Measurements from ENCODE around the gene BCAS3. TPM values are rescaled to one million over a fixed set of nuclear protein-coding genes. Genes with fewer than 3 reads are reported as not detected.

The BCAS3 gene
- total RNA-seq, 1 donor from 2014 or later: 44.8 TPM

DNA sequence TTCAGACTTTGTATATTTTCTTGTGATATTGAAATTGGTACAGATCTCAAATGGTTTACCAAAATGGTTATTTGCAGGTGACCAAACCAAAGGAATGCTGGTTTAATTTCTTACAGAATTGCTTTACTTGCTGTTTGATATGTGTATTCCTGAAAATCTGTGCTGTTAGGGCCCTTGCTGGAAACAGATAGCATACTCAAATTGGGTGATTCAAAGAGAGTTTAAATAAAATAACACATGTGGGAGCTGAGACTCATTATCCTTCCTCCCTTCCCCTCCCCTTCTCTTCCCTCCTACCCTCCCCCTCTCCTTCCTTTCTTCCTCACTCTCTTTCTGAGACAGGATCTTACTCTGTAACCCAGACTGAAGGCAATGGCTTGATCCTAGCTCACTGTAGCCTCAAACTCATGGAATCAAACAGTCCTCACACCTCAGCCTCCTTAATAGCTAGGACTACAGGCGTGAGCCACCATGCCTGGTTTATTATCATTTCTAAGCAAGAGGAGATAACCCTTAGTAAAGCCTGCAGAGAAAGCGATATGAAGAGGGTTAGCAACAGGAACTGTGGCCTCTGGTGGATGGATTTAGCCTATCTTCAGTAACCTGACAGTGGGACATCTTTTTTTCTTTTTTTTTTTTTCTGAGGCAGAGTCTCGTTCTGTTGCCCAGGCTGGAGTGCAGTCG lies 141.9 kb downstream of the BCAS3 start:
- H3K36me3 Mint-ChIP-seq (ENCODE audit: unreplicated experiment): no peaks in the 10 kb centered on the region
- H3K27me3 Mint-ChIP-seq (ENCODE audit: unreplicated experiment): no peaks in the 10 kb centered on the region
- H3K4me3 Mint-ChIP-seq (ENCODE audit: unreplicated experiment): no peak overlapping the region
- no peaks in the 10 kb centered on the region for H3K9me3 Mint-ChIP-seq (ENCODE audit: unreplicated experiment)
- DNase-seq: no peak
- TF ChIP-seq, protein P1, sequence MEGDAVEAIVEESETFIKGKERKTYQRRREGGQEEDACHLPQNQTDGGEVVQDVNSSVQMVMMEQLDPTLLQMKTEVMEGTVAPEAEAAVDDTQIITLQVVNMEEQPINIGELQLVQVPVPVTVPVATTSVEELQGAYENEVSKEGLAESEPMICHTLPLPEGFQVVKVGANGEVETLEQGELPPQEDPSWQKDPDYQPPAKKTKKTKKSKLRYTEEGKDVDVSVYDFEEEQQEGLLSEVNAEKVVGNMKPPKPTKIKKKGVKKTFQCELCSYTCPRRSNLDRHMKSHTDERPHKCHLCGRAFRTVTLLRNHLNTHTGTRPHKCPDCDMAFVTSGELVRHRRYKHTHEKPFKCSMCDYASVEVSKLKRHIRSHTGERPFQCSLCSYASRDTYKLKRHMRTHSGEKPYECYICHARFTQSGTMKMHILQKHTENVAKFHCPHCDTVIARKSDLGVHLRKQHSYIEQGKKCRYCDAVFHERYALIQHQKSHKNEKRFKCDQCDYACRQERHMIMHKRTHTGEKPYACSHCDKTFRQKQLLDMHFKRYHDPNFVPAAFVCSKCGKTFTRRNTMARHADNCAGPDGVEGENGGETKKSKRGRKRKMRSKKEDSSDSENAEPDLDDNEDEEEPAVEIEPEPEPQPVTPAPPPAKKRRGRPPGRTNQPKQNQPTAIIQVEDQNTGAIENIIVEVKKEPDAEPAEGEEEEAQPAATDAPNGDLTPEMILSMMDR (IDR thresholded peaks at IDR 0.05; ENCODE audit: partially characterized antibody, unreplicated experiment): no peak
- no peak overlapping the region for H3K27ac Mint-ChIP-seq (ENCODE audit: unreplicated experiment)
- H3K4me1 Mint-ChIP-seq (ENCODE audit: low read depth, unreplicated experiment): no peaks in the 10 kb centered on the region

DNA sequence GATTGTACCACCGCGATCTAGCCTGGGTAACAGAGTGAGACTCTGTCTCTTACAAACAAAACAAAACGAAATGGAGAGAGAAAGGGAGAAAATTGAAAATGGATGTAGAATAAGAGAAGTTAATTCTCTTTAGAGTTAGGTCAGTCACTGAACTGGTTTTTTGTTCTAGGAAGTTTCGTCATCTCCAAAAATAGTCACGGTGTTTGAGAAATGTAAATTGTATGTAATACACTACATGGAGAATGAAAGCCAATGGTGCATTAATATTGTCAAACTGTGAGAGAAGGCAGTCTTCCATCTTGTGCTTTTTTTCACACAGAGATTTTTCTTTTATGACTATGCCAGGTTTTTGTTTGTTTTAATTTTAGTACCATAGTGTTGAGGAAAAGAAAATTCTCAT lies 145.9 kb downstream of the BCAS3 start:
- H3K4me3 Mint-ChIP-seq (ENCODE audit: unreplicated experiment): no peak overlapping the region
- no peaks in the 10 kb centered on the region for H3K9me3 Mint-ChIP-seq (ENCODE audit: unreplicated experiment)
- H3K4me1 Mint-ChIP-seq (ENCODE audit: low read depth, unreplicated experiment): no peaks in the 10 kb centered on the region
- no peak overlapping the region for H3K27ac Mint-ChIP-seq (ENCODE audit: unreplicated experiment)
- no peaks in the 10 kb centered on the region for H3K36me3 Mint-ChIP-seq (ENCODE audit: unreplicated experiment)
- H3K27me3 Mint-ChIP-seq (ENCODE audit: unreplicated experiment): no peaks in the 10 kb centered on the region
- TF ChIP-seq, protein P1 (IDR thresholded peaks at IDR 0.05; ENCODE audit: partially characterized antibody, unreplicated experiment): no peak
- DNase-seq: no peak

DNA sequence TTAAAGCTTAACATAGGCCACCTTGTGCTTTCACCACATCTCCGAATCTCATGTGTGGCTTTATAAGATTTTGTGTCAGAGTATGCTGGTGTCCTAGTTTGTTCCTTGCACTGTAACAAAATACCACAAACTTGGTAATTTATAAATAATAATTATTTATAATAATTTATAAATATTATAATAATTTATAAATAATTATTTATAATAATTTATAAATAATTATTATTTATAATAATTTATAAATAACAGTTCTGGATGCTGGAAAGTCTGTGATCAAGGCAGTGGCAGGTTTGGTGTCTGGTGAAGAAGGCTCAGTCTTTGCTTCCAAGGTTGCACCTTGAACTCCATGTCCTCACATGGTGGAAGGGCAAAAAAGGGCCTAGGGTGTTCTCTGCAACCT lies 147.7 kb downstream of the BCAS3 start:
- Mint-ChIP-seq H3K27ac (ENCODE audit: unreplicated experiment) (no peak overlapping the region), H3K4me3 (ENCODE audit: unreplicated experiment) (no peak overlapping the region), H3K36me3 (ENCODE audit: unreplicated experiment) (no peaks in the 10 kb centered on the region), H3K9me3 (ENCODE audit: unreplicated experiment) (no peaks in the 10 kb centered on the region), H3K27me3 (ENCODE audit: unreplicated experiment) (no peaks in the 10 kb centered on the region), H3K4me1 (ENCODE audit: low read depth, unreplicated experiment) (no peaks in the 10 kb centered on the region)
- DNase-seq: no peak
- TF ChIP-seq, protein P1 (IDR thresholded peaks at IDR 0.05; ENCODE audit: partially characterized antibody, unreplicated experiment): no peak

DNA sequence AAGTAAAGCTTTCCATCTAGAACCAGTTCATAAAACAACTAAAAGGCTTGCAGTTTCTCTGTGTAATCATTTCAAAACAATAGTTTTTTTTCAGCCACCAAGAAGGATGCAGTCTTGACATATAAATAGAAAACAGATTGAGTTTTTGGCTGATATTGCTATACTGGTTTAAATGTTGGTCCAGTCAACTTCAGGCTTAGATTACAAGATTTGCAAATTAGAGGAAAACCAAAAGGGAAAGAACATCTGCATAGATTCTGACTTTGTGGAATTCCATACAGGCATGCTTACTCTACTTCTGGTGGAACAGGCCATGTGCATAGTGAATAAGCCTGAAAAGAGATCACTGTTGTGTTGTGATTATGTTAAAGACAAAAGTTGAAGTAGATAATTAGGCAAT lies 150.3 kb downstream of the BCAS3 start:
- Mint-ChIP-seq H3K4me1 (ENCODE audit: low read depth, unreplicated experiment) (no peaks in the 10 kb centered on the region), H3K27me3 (ENCODE audit: unreplicated experiment) (no peaks in the 10 kb centered on the region), H3K9me3 (ENCODE audit: unreplicated experiment) (no peaks in the 10 kb centered on the region), H3K27ac (ENCODE audit: unreplicated experiment) (no peak overlapping the region), H3K4me3 (ENCODE audit: unreplicated experiment) (no peak overlapping the region), H3K36me3 (ENCODE audit: unreplicated experiment) (no peaks in the 10 kb centered on the region)
- no peak for DNase-seq
- TF ChIP-seq, protein P1 (IDR thresholded peaks at IDR 0.05; ENCODE audit: partially characterized antibody, unreplicated experiment): no peak

DNA sequence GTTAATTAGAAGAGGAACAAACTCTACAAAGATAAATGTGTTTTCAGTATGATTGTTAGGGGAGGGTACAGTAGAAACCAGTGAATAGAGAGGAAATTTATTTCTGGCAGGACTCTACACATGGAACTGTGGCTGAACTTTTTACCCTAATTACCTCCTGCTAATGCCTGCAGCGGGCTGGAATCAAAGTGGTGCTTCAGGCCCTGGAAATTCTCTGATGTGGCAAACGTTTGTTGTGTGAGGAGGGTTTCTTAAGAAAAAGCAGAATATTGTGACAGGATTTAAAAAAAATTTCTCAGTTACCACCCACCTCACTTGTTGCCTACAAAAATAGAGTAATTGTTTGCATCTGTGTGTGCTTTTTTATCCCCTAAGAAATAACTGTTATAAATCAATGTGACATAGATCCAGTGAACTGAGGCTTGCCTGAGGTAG lies 154.5 kb downstream of the BCAS3 start:
- Mint-ChIP-seq H3K27ac (ENCODE audit: unreplicated experiment) (no peak overlapping the region), H3K4me1 (ENCODE audit: low read depth, unreplicated experiment) (no peaks in the 10 kb centered on the region), H3K4me3 (ENCODE audit: unreplicated experiment) (no peak overlapping the region), H3K36me3 (ENCODE audit: unreplicated experiment) (no peaks in the 10 kb centered on the region), H3K9me3 (ENCODE audit: unreplicated experiment) (no peaks in the 10 kb centered on the region), H3K27me3 (ENCODE audit: unreplicated experiment) (no peaks in the 10 kb centered on the region)
- TF ChIP-seq, protein P1 (IDR thresholded peaks at IDR 0.05; ENCODE audit: partially characterized antibody, unreplicated experiment): no peak
- DNase-seq: no peak

All from glutamatergic neuron (in vitro differentiated cells).